Ishikawa (cell line): ENCODE results near the gene CDC25A.

Source experiments
- NFIC ChIP-seq: IDR thresholded peaks from 2 replicates; pipeline ENCODE4 v1.6.1; 2012
- TCF12 ChIP-seq: IDR thresholded peaks from 2 replicates; pipeline ENCODE4 v1.6.1; 2012; ENCODE audit warnings: low read depth
- YY1 ChIP-seq: IDR thresholded peaks from 2 replicates; pipeline ENCODE4 v1.6.1; 2012; ENCODE audit warnings: low read depth

GRCh38 chr3:48157950-48158376 lies 30.3 kb downstream of the CDC25A start:
- TF ChIP-seq TCF12 (no peak), NFIC (no peak), YY1 (no peak)
